ENCODE results near the gene TMEM72. TPM values are rescaled to one million over a fixed set of nuclear protein-coding genes. Genes with fewer than 3 reads are reported as not detected.

Gene TMEM72
- total and polyA plus RNA-seq, 7 donors = 0.33 to 11.8 (median 4.1) TPM; not detected in 3

DNA sequence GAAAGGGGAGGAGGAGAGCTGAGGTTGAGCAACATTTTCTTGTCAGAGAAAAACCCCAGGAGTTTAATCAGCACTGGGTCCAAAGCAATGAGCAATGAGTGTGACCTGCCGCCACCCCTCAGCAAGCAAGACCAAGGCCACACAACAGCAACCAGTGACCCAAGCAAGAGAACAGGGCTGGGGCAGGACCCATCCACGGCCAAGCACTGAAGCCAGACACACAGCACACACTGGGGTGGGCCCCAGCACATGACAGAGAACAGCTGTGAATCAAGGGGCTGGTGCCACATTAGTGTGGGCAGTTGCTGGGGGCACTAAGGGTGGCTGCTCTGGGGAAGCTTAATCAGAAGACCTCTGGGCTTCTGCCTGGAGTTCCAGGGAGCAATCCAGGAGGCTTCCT, 16.2 kb downstream of the TMEM72 start:
- intact Hi-C loops (cut with DNase I) = no loop called here
- 81 to 82% methylated on average over 2 of the region's 2 CpGs for WGBS, 2 donors
- peaks cover 0 to under 1% (median under 1%) of the 10 kb centered on the region in 4 donors for H3K4me1 ChIP-seq
- H3K4me3 ChIP-seq = no peak overlapping the region
- no peaks in the 10 kb centered on the region for H3K36me3 ChIP-seq
- H3K27ac ChIP-seq = no peak overlapping the region
- no peaks in the 10 kb centered on the region for H3K9me3 ChIP-seq
- no peaks in the 10 kb centered on the region for H3K27me3 ChIP-seq
- TF ChIP-seq, protein P1, sequence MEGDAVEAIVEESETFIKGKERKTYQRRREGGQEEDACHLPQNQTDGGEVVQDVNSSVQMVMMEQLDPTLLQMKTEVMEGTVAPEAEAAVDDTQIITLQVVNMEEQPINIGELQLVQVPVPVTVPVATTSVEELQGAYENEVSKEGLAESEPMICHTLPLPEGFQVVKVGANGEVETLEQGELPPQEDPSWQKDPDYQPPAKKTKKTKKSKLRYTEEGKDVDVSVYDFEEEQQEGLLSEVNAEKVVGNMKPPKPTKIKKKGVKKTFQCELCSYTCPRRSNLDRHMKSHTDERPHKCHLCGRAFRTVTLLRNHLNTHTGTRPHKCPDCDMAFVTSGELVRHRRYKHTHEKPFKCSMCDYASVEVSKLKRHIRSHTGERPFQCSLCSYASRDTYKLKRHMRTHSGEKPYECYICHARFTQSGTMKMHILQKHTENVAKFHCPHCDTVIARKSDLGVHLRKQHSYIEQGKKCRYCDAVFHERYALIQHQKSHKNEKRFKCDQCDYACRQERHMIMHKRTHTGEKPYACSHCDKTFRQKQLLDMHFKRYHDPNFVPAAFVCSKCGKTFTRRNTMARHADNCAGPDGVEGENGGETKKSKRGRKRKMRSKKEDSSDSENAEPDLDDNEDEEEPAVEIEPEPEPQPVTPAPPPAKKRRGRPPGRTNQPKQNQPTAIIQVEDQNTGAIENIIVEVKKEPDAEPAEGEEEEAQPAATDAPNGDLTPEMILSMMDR (IDR thresholded peaks at IDR 0.05) = no peak
- TF ChIP-seq POLR2A (IDR thresholded peaks at IDR 0.05) = no peak
- TF ChIP-seq EP300 (IDR thresholded peaks at IDR 0.05) = no peak
- no peak for TF ChIP-seq POLR2AphosphoS5 (IDR thresholded peaks at IDR 0.05)
- peak; percentile 56 for DNase-seq

DNA sequence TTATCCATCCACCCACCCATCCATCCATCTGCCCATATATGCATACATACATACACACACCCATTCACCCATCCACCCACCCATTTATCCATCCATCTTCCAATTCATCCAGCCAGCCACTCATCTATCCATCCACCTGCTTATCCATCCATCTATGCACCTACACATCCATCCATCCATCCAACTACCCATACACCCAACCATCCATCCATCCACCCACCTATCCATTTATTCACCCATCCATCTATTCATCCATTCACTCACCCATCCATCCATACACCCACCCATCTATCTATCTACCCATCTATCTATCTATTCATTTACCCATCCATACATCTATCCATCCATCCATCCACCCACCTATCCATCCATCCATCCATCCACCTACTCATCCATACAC, 17.3 kb downstream of the TMEM72 start:
- no peak for DNase-seq
- Histone ChIP-seq H3K27me3 (no peaks in the 10 kb centered on the region), H3K27ac (no peak overlapping the region), H3K4me3 (no peak overlapping the region), H3K4me1 (peaks cover 0 to 11% (median 7%) of the 10 kb centered on the region in 4 donors), H3K9me3 (no peaks in the 10 kb centered on the region), H3K36me3 (no peaks in the 10 kb centered on the region)
- TF ChIP-seq POLR2AphosphoS5 (IDR thresholded peaks at IDR 0.05) (no peak), EP300 (IDR thresholded peaks at IDR 0.05) (no peak)
- intact Hi-C loops (cut with DNase I) = no loop called here

- Histone ChIP-seq H3K4me1 (peaks cover 0 to 22% (median 10%) of the 10 kb centered on the region in 4 donors), H3K27ac (no peak overlapping the region), H3K36me3 (no peaks in the 10 kb centered on the region), H3K27me3 (no peaks in the 10 kb centered on the region), H3K9me3 (no peaks in the 10 kb centered on the region), H3K4me3 (no peak overlapping the region)
- intact Hi-C loops (cut with DNase I) = no loop called here
- WGBS, 2 donors = 77 to 80% methylated on average over 8 of the region's 8 CpGs
- TF ChIP-seq POLR2A (IDR thresholded peaks at IDR 0.05) = no peak
- peak; percentile 40 for DNase-seq
These were observed 18.5 kb downstream of the TMEM72 start for GRCh38 chr10:44929356-44930255.

DNA sequence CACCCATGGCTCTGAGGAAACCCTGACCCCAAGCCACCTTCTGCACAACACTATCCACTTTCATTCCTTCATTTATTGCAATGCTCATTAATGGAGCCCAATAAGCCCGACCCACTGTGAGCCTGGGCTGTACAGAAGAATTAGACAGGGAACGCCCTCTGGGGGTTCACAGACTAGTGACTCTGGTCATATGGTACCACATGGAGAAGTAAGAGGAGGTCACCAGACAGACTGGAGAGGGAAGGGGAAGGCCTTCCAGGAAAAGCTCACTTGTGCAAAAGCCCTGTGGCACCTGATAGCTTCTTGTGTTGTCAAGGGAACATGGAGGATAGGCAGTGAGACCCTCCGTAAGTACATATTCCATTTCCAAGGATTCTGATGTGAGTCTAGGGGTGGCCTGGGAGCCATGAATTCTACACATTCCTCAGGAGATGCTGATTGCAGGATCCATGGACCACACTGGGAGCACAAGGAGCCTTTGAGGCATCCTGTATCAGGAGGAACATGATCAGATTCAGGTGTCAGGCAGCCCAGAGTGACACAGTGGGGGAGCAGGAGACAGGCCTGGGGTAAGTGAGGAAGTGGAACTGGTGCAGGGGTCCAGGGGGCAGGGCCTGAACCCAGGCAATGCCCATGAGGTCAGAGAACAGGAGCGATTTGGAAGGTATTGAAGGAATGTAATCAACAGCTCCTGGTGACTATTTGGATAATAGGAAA, 19.9 kb downstream of the TMEM72 start:
- 80 to 89% methylated on average over 4 of the region's 4 CpGs for WGBS, 2 donors
- intact Hi-C loops (cut with DNase I) = no loop called here
- DNase-seq = peak; percentile 26
- H3K27ac ChIP-seq = no peak overlapping the region
- no peaks in the 10 kb centered on the region for H3K9me3 ChIP-seq
- H3K4me1 ChIP-seq = peaks cover 0 to 36% (median 22%) of the 10 kb centered on the region in 4 donors
- H3K4me3 ChIP-seq = no peak overlapping the region
- H3K27me3 ChIP-seq = no peaks in the 10 kb centered on the region
- H3K36me3 ChIP-seq = no peaks in the 10 kb centered on the region
- TF ChIP-seq POLR2A (IDR thresholded peaks at IDR 0.05) (no peak), EP300 (IDR thresholded peaks at IDR 0.05) (no peak), POLR2AphosphoS5 (IDR thresholded peaks at IDR 0.05) (no peak)
- TF ChIP-seq, protein P1 (IDR thresholded peaks at IDR 0.05) = no peak

DNA sequence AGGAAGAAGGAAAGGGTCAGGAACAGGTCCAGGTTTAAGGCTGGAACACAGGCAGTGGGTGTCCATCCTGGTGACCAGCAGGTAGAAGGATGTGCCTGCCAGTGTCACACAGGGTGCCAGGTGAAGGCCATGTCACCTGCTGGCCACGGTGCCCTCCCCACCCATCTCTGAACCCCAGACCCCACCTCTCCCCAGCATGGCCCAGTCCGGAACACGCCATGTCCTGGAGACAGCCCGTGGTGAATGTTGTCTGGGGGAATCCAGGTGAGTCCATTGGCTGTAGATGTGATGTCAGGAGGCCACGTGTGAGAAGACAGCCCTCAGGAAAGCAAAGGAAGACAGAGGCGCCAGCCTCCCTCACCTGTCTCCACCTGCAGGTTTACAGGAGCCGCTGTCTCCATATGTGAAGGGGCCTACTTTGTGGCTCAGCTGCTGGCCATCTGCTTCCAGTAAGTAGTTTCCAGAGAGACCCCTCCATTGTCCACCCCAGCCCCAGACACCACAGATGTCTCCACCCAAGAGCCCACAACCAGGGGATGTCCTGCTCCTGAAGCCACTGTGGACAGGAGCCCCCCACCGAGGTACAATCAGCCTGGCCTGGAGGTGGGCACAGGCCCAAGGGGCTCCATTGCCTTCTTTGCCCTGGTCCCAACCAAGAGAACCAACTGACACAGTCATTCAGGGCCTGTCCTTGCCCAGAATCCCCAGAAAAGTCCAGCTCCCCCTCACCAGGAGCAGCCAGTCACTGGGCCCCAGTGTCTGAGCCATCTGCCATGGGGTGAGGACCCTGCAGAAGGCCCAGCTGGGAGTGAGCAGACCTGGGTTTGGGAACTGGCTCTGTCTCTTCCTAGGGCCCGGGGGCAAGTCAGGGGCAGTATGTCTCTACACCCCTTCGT, 20.7 kb downstream of the TMEM72 start:
- TF ChIP-seq POLR2AphosphoS5 (IDR thresholded peaks at IDR 0.05) (no peak), POLR2A (IDR thresholded peaks at IDR 0.05) (no peak)
- DNase-seq = peak; percentile 61
- Histone ChIP-seq H3K9me3 (no peaks in the 10 kb centered on the region), H3K36me3 (no peaks in the 10 kb centered on the region), H3K27ac (no peak overlapping the region), H3K4me1 (peaks cover 0 to 38% (median 26%) of the 10 kb centered on the region in 4 donors), H3K27me3 (no peaks in the 10 kb centered on the region), H3K4me3 (no peak overlapping the region)
- intact Hi-C loops (cut with DNase I) = loop anchor here (1.0 kb wide), 1 partner anchor 43 kb away; no protein-coding TSS in a partner anchor
- 84 to 90% methylated on average over 10 of the region's 10 CpGs for WGBS, 2 donors

Measured in sigmoid colon (tissue), 7 donors.